NCI-H1436 treated with DMSO at 0.1 percent for 48 hours (cell line): Measurements from ENCODE around the gene PRODH2.
"Not testable (repeated sequence)": the region's sequence is repeated elsewhere in the genome, so short reads cannot be mapped to it uniquely, and the experiment has no call there.

Experiments
- DNase-seq: peaks from one replicate; lab custom pipeline; 2025; lab: John Stamatoyannopoulos, UW

Gene PRODH2

GRCh38 chr19:35796645-35797542, 15.8 kb downstream of the PRODH2 start:
- DNase-seq = no peak

DNA sequence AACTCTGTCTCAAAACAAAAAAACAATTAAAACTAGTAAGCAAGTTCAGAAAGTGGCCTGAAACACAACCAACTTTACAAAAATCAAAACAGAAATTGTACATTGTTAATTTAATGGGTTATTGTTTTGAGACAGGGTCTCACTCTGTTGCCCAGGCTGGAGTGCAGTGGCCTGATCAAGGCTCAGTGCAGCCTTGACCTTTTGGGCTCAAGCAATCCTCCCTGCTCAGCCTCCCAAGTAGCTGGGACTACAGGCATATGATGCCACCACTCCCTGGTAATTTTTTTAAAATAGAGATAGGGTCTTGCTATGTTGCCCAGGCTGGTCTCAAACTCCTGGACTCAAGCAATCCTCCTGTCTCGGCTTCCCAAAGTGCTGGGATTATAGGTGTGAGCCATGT, 17.1 kb downstream of the PRODH2 start:
- DNase-seq = not testable (repeated sequence)

- DNase-seq = no peak
Measured at GRCh38 chr19:35793381-35794165, 19.1 kb downstream of the PRODH2 start.

- DNase-seq = no peak
Measured at GRCh38 chr19:35792888-35793287, 19.8 kb downstream of the PRODH2 start.

DNA sequence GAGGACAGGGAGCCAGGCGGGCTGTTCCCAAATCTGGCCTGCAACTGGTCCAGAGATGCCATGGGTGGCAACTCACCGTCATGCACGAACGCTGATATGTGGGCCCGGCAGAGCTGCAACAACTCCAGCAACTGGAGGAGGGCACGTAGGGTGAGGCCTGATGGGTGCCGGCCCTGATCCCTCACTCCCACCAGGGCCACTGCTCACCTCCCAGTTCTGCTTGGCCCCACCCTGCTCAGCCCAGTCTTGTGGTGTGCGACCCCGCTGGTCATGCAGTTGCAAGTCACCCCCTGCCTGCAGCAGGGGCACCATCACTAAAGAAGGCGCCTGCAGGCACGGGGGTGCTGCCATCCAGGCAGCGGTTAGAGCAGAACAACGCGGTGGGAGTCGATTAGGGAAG, 20.3 kb downstream of the PRODH2 start:
- DNase-seq = no peak

DNA sequence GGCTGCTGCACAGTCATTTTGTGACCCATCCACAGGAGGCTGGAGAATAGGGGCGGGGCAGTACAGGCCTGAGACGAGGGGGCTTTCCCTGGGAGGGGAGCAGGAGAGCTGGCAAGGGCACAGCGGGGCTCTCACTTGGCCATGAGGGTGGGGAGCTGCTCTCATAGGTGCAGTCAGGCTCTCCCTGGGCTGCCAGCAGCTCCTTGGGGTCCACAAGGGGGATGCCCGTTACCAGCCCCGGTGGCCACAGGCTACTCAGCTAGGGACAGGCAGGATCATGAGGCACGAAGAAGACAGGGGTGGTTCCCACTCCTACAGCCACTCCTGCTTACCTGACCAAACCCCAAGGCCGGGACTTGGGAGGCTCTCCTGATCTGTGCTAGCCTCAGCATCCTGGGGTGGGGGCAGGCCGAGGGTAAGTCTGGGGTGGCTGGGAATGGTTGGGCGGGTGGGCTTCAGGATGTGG, 20.8 kb downstream of the PRODH2 start:
- DNase-seq = no peak

DNA sequence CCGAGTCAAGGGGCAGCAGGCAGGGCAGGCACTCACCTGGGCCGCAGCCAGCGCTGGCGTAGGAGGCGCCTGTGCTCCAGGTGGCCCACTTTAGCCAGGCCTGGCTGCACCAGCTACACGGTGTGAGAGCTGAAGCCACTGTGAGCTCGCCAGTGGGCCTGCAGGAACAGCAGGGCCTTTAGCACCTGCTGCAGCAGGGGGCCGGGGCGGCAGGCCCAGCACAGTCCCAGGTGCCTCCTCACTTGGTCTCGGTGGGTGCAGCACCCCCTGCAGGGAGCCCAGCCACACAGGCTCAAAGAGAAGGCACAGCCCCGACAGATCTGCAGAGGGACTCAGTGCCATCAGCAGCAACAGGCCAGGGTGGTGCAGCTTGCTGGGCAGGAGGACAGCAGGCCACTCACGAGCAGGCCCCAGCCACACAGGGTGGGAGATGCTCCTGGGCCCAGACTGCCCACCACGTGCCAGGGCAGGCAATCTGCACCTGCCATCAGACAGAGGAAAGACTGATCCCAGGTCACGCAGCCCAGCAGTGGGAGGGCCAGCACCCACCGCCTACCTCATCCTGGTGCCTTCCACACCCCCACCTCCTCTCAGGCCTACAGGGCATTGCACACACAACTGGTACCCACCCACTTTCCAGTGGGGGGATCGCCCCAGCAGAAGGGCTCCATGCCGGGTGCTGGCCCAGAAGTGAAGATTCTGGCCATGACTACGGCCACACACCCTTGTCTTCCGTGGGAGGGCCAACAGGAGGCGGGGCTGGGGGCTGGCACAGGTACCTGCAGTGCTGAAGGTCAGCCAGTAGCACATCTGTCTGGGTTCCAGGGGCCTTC, 21.4 kb downstream of the PRODH2 start:
- no peak for DNase-seq

GRCh38 chr19:35789978-35790944, 22.4 kb downstream of the PRODH2 start:
- no peak for DNase-seq

- DNase-seq = no peak
Measured at GRCh38 chr19:35789195-35789977, 23.3 kb downstream of the PRODH2 start.

- DNase-seq = no peak
Measured at GRCh38 chr19:35788205-35788960, 24.3 kb downstream of the PRODH2 start.

- no peak for DNase-seq
Measured at GRCh38 chr19:35787227-35787799, 25.3 kb downstream of the PRODH2 start.

- no peak for DNase-seq
Measured at GRCh38 chr19:35786299-35787160, 26.1 kb downstream of the PRODH2 start.

DNA sequence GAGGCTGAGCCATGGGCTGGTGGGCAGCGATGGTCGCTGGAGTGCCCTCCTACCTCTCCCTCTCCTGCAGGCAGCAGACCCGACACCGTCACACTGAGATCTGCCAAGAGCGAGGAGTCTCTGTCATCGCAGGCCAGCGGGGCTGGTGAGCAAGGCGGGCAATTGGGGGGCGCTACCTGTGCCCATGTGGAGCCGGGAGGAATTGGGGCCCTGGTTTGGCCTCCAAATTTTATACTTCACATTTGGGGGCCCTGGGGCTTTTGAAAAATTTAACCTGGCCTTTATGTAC, 27.4 kb downstream of the PRODH2 start:
- DNase-seq = no peak

GRCh38 chr19:35784503-35785338, 27.9 kb downstream of the PRODH2 start:
- DNase-seq = no peak

DNA sequence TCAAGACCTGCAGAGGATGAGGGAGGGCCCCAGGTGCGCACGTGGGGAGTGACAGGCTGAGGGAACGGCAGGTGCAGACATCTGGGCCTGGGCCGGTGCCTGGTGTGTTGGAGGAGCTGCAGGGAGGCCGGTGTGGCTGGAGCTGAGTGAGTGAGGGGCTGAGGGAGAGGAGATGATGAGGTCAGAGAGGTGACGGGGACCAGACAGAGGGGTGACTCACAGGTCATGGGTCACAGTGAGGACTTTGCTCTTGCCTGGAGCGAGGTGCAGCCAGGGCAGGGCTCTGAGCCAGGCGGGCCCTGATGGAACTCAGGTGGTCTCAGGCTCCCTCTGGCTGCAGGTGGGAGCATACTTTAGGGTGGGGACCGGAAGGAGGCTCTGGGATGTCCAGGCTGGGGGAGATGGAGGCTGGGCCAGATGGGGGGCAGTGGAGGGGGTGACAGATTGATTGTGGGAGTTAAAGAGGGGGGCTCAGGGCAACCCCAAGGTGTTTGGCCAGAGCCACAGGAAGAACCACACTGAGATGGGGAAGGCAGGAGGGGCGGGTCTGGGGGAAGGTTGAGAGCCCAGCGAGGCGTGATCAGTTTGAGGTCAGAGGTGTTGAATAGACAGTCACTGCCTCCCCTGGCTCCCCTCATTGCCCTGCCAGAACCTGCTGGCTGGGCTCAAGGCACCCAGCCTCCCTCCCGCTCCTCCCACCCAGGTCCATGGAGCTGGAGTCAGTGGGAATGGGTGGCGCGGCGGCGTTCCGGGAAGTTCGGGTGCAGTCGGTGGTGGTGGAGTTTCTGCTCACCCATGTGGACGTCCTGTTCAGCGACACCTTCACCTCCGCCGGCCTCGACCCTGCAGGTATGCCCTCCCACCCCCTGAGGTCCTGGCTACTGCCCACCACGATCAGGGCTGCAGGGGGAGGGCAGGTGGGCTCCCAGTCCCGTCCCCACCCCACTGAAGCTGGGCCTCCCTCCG, 28.9 kb downstream of the PRODH2 start:
- no peak for DNase-seq

DNA sequence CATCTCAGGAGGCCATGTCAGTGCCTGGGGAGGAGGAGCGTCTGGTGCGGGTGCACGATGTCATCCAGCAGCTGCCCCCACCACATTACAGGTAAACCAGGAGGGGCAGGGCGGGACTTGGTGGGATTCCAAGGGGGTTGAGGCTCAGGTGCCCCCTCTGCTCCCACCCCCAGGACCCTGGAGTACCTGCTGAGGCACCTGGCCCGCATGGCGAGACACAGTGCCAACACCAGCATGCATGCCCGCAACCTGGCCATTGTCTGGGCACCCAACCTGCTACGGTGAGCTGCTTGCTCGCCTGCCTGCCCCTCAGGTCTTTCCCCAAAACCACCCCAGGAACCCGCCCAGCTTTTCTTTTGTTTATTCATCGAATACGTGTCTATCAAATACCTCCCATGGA, 30.1 kb downstream of the PRODH2 start:
- DNase-seq = no peak
